ENCODE results near the gene MAPKAPK2. TPM values are rescaled to one million over a fixed set of nuclear protein-coding genes. Genes with fewer than 3 reads are reported as not detected.

The MAPKAPK2 gene
- polyA plus RNA-seq, 1 of the 3 experiments (the other 2 are of a cell fraction), result 46.8 TPM

- Histone ChIP-seq H3K9me2 (no peaks in the 10 kb centered on the region), H3K4me2 (no peak overlapping the region), H3F3A (replicated peaks; ENCODE audit: insufficient read depth) (no peaks in the 10 kb centered on the region), H3K9ac (no peak overlapping the region), H3K27ac (ENCODE audit: low read depth in 2 of 2, low read length in 1 of 2) (no peak overlapping the region), H3K79me2 (ENCODE audit: insufficient read depth) (no peaks in the 10 kb centered on the region), H3K9me3 (no peaks in the 10 kb centered on the region), H3K4me3 (ENCODE audit: low read depth in 2 of 2, low read length in 1 of 2) (no peak overlapping the region), H3K4me1 (ENCODE audit: control insufficient read depth in 1 of 2, insufficient read depth in 2 of 2, low read depth in 1 of 2, low read length in 1 of 2) (peaks cover 6 to 10% of the 10 kb centered on the region in 2 experiments; a peak in 2 of 4 replicates), H3K36me3 (replicated peaks in 1 of 2; ENCODE audit: control insufficient read depth in 1 of 2, insufficient read depth in 2 of 2, low read length in 1 of 2) (no peaks in the 10 kb centered on the region), H3K27me3 (ENCODE audit: insufficient read depth) (peaks cover 4% of the 10 kb centered on the region; the same call in 1 of the 2 replicates), H4K20me1 (ENCODE audit: insufficient read depth) (no peaks in the 10 kb centered on the region), H2AFZ (ENCODE audit: low read depth) (no peak overlapping the region)
- TF ChIP-seq RAD21 (IDR thresholded peaks at IDR 0.05; ENCODE audit: low read length) (no peak), RCOR1 (IDR thresholded peaks at IDR 0.05; ENCODE audit: low read length) (no peak), NFIC (IDR thresholded peaks at IDR 0.05; ENCODE audit: borderline replicate concordance) (no peak), MXI1 (IDR thresholded peaks at IDR 0.05; ENCODE audit: low read depth, low read length) (no peak), SMC3 (IDR thresholded peaks at IDR 0.05; ENCODE audit: low read depth, low read length) (no peak), ZBTB33 (IDR thresholded peaks at IDR 0.05; ENCODE audit: borderline replicate concordance, low read depth) (no peak), USF2 (IDR thresholded peaks at IDR 0.05; ENCODE audit: borderline replicate concordance, low read depth, low read length) (no peak), REST (IDR thresholded peaks at IDR 0.05; ENCODE audit: low read depth, low read length) (no peak), MAX (IDR thresholded peaks at IDR 0.05; ENCODE audit: low read depth) (no peak), TCF12 (IDR thresholded peaks at IDR 0.05) (no peak), RFX5 (IDR thresholded peaks at IDR 0.05; ENCODE audit: low read length) (no peak), FOSL2 (IDR thresholded peaks at IDR 0.05; ENCODE audit: borderline replicate concordance, low read depth) (no peak), GATA2 (CRISPR knock-in tag; IDR thresholded peaks at IDR 0.05) (no peak), RXRA (IDR thresholded peaks at IDR 0.05; ENCODE audit: borderline replicate concordance, low read depth) (no peak), SIN3A (IDR thresholded peaks at IDR 0.05; ENCODE audit: borderline replicate concordance, low read depth, low read length) (no peak)
- ChIA-PET POLR2A (no interaction called here), CTCF (interaction anchor here (1.2 to 1.3 kb wide), 3 partner anchors 10 to 68 kb away, joined by 3 to 7 read pairs (median 3); partner anchors contain the start of gene EIF2D)
- no peak for DNase-seq
- 61% methylated on average over 5 of the region's 5 CpGs for WGBS (ENCODE audit: low lambda C conversion rate)
Observed at GRCh38 chr1:206679738-206680211, 4.9 kb upstream of the MAPKAPK2 start.

All from SK-N-SH (cell line).